Esophagus mucosa (tissue), 1 donor: ENCODE results near the gene MT1B. TPM values are rescaled to one million over a fixed set of nuclear protein-coding genes. Genes with fewer than 3 reads are reported as not detected.

Experiments
- ATAC-seq: fragments of 200-7000 bp; cut with Tn5 transposase; one replicate; pipeline ENCODE4 v1.9.1; 2020
- total RNA-seq: library from RNA; stranded (reverse); gene quantifications from one replicate; pipeline ENCODE4 v1.2.4, GENCODE V29; 2023
- donor health status: DM: yes; HTN: yes; CAD: no.

The MT1B gene
- total RNA-seq, 1 donor from 2014 or later, result not detected

GRCh38 chr16:56689171-56689570 lies 37.5 kb downstream of the MT1B start:
- peak; percentile 70 for ATAC-seq

DNA sequence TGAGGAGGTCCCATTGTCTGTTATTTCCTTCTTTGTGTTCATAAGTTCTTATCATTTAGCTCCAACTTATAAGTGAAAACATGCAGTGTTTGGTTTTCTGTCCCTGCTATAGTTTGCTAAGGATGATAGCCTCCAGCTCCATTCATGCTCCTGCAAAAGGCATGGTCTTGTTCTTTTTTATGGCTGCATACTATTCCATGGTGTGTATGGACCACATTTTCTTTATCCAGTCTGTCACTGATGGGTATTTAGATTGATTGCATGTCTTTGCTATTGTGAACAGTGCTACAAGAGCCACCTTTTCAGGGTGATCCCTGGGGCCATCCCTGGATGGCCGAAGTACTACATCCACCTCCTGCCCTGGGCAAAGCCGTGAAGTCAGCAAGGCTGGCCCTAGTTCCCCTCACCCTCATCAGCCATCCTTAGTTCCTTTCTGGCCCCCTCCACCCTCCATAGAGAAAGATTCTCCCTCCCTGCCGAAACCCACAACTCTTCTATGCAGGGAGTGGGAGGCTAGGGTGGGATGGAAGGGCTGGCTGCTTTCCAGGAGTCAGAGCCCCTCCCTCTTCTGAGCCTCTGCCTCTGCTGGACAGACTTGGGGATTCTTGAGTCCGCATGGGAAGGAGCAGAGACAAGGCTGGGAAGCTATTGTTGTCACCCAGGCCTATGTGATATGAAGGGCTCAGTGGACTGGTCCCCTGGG lies 38.9 kb downstream of the MT1B start:
- no peak for ATAC-seq

- peak; percentile 93 for ATAC-seq
Measured at GRCh38 chr16:56691885-56692284, 40.2 kb downstream of the MT1B start.

DNA sequence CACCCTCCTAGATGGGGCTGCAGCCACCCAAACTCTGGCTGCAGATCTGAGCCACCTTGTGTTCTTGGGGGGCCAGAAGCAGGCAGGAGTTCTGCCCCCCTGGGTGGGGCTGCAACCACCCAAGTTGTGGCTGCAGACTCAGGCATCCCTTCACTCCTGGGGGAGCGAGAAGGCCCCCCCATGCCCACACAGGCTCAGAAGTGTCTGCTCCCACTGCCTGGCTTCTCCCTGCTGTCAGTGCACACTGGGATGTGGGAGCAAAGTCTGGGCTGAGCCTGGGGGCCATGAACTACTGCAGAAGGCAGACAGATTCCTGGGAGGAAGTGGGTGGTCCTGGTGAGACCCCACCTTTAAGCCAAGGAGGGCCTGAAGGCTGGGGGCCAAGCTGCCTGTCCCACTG lies 43.6 kb downstream of the MT1B start:
- ATAC-seq, result no peak

DNA sequence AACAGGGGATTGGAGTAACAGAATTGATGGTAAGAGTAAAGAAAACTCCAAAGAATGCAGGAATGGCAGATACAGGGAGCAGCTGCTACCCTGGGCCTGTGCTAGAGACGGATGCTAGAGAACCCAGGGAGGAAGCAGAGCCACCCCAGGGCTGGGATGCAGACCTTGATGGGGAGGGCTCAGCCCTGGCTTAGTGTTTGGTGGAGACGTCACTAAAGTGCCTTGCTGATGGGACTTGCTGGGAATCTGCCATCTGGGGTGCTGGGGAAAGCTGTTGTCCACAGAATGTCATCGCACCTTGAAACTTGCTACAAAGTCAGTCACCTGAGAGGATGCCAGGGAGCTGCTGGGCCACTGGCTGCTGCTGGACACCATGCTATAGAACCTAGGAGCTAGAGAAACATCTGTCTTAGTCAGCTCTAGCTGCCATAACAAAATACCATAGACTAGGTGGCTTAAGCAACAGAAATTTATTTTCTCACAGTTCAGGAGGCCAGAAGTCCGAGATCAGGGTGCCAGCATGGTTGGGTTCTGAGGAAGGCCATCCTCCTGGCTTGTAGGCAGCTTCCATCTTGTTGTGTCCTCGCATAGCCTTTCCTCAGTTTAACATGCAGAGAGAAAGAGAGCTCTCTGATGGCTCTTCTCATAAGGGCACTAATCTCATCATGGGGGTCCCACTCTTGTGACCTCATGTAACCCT lies 45.9 kb downstream of the MT1B start:
- ATAC-seq, result no peak

- no peak for ATAC-seq
Measured at GRCh38 chr16:56700195-56700594, 48.5 kb downstream of the MT1B start.

- no peak for ATAC-seq
Measured at GRCh38 chr16:56700631-56701030, 48.9 kb downstream of the MT1B start.

GRCh38 chr16:56701534-56701933 lies 49.8 kb downstream of the MT1B start:
- peak; percentile 5 for ATAC-seq

Other genes starting within 250 kb of the MT1B start
- 74.2 TPM for gene AMFR, start 226.3 kb upstream of the MT1B start, total RNA-seq
- 99.3 TPM for gene NUDT21, start 200.6 kb upstream of the MT1B start, total RNA-seq
- gene OGFOD1, start 200.3 kb upstream of the MT1B start, total RNA-seq, result 39.0 TPM
- gene BBS2, start 131.9 kb upstream of the MT1B start, total RNA-seq, result 35.3 TPM
- gene MT4, start 86.8 kb upstream of the MT1B start, total RNA-seq, result 8.4 TPM
- not detected for gene MT3, start 62.4 kb upstream of the MT1B start, total RNA-seq
- 220 TPM for gene MT2A, start 43.3 kb upstream of the MT1B start, total RNA-seq
- 98.8 TPM for gene MT1E, start 26.1 kb upstream of the MT1B start, total RNA-seq
- gene MT1M, start 19.2 kb upstream of the MT1B start, total RNA-seq, result 2.0 TPM
- gene MT1A, start 13.2 kb upstream of the MT1B start, total RNA-seq, result 2.9 TPM
- gene MT1F, start 6.1 kb downstream of the MT1B start, total RNA-seq, result 3.7 TPM
- gene MT1G, start 16.2 kb downstream of the MT1B start, total RNA-seq, result 26.3 TPM
- 5.0 TPM for gene MT1H, start 17.9 kb downstream of the MT1B start, total RNA-seq
- gene MT1X, start 30.6 kb downstream of the MT1B start, total RNA-seq, result 603 TPM
- gene NUP93, start 78.2 kb downstream of the MT1B start, total RNA-seq, result 52.3 TPM
- not detected for gene SLC12A3, start 213.3 kb downstream of the MT1B start, total RNA-seq